ENCODE data around the gene GTF3C4.

DNA sequence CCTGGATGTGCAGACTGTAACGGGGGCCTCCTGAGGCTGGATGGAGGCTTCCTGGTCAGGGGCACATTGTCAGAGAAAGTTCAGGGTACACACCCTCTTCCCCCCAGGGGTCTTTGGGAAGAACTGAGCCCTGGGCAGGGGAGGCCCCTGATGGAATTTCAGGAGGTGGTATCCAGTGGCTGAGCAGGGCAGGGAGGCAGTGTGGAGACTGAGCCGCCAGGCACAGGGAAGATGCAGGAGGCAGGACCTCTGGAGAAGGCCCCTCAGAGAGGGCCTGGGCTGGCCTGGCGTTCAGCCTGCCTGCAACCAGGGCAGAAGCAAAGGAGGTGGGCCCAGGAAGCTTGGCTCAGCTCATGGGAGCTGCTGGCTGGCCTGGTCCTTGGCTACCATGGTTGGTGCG is 53.5 kb downstream of the GTF3C4 start:
- TF ChIP-seq, protein P1, sequence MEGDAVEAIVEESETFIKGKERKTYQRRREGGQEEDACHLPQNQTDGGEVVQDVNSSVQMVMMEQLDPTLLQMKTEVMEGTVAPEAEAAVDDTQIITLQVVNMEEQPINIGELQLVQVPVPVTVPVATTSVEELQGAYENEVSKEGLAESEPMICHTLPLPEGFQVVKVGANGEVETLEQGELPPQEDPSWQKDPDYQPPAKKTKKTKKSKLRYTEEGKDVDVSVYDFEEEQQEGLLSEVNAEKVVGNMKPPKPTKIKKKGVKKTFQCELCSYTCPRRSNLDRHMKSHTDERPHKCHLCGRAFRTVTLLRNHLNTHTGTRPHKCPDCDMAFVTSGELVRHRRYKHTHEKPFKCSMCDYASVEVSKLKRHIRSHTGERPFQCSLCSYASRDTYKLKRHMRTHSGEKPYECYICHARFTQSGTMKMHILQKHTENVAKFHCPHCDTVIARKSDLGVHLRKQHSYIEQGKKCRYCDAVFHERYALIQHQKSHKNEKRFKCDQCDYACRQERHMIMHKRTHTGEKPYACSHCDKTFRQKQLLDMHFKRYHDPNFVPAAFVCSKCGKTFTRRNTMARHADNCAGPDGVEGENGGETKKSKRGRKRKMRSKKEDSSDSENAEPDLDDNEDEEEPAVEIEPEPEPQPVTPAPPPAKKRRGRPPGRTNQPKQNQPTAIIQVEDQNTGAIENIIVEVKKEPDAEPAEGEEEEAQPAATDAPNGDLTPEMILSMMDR (IDR thresholded peaks at IDR 0.05 in 2 of 3, conservative IDR thresholded peaks at IDR 0.05 in 1 of 3; ENCODE audit: control insufficient read depth in 2 of 3, extremely low read depth in 1 of 3, insufficient read depth in 1 of 3, low read depth in 3 of 3, low read length in 3 of 3) = no peak
- TF ChIP-seq NRF1 (conservative IDR thresholded peaks at IDR 0.05; ENCODE audit: low read depth, low read length) = no peak
- no peak for TF ChIP-seq POLR2A (IDR thresholded peaks at IDR 0.05; ENCODE audit: low read depth, low read length)
- no peak for TF ChIP-seq NFYB (IDR thresholded peaks at IDR 0.05; ENCODE audit: insufficient read depth, low read depth, low read length)
- TF ChIP-seq MXI1 (IDR thresholded peaks at IDR 0.05; ENCODE audit: low read depth, low read length) = no peak
- no peak for TF ChIP-seq SMC3 (IDR thresholded peaks at IDR 0.05; ENCODE audit: borderline replicate concordance, low read length)
- no peak for TF ChIP-seq JUND (IDR thresholded peaks at IDR 0.05; ENCODE audit: low read depth, low read length)
- TF ChIP-seq, protein P2, sequence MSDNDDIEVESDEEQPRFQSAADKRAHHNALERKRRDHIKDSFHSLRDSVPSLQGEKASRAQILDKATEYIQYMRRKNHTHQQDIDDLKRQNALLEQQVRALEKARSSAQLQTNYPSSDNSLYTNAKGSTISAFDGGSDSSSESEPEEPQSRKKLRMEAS (IDR thresholded peaks at IDR 0.05; ENCODE audit: low read depth, low read length) = no peak
